HepG2 (cell line): ENCODE measurements around the gene DHRS12. TPM values are rescaled to one million over a fixed set of nuclear protein-coding genes. Genes with fewer than 3 reads are reported as not detected.

Experiments
- AKAP8 ChIP-seq: sonication (generic); formaldehyde crosslinking; IDR thresholded peaks from 2 replicates; pipeline ENCODE4 v1.5.1; 2020; ENCODE audit warnings: mild to moderate bottlenecking, missing genetic modification reagents
- CEBPG ChIP-seq: IDR thresholded peaks from 2 replicates; pipeline ENCODE4 v1.6.1; 2016
- GATA4 ChIP-seq: sonication (generic); IDR thresholded peaks from 2 replicates; pipeline ENCODE4 v1.6.1; 2016; ENCODE audit warnings: antibody characterized with exemption, low read depth, borderline replicate concordance
- KIAA2018 ChIP-seq: sonication (generic); formaldehyde crosslinking; IDR thresholded peaks from 2 replicates; pipeline ENCODE4 v1.5.0; 2020; ENCODE audit warnings: mild to moderate bottlenecking, missing genetic modification reagents, borderline replicate concordance
- MAF1 ChIP-seq: sonication (generic); formaldehyde crosslinking; IDR thresholded peaks from 2 replicates; pipeline ENCODE4 v1.5.0; 2020; ENCODE audit warnings: missing genetic modification reagents, borderline replicate concordance
- NFIB ChIP-seq: sonication (generic); formaldehyde crosslinking; IDR thresholded peaks from 2 replicates; pipeline ENCODE4 v1.9.0; 2021; ENCODE audit warnings: missing genetic modification reagents, mild to moderate bottlenecking, borderline replicate concordance
- REL ChIP-seq: sonication (generic); formaldehyde crosslinking; conservative IDR thresholded peaks from 2 replicates; pipeline ENCODE4 v1.8.0; 2022; ENCODE audit warnings: mild to moderate bottlenecking, missing genetic modification reagents, moderate library complexity
- YEATS4 ChIP-seq: sonication (generic); formaldehyde crosslinking; IDR thresholded peaks from 2 replicates; pipeline ENCODE4 v1.4.0; 2020; ENCODE audit warnings: missing genetic modification reagents, borderline replicate concordance
- ZBTB2 ChIP-seq: sonication (generic); formaldehyde crosslinking; IDR thresholded peaks from 2 replicates; pipeline ENCODE4 v1.8.0; 2022; ENCODE audit warnings: low read depth, missing genetic modification reagents
- ZNF232 ChIP-seq: sonication (generic); formaldehyde crosslinking; IDR thresholded peaks from 2 replicates; pipeline ENCODE4 v1.4.0; 2020; ENCODE audit warnings: missing genetic modification reagents, borderline replicate concordance
- ZNF260 ChIP-seq: sonication (generic); formaldehyde crosslinking; IDR thresholded peaks from 2 replicates; pipeline ENCODE4 v1.4.0; 2020; ENCODE audit warnings: missing genetic modification reagents, low read depth, mild to moderate bottlenecking, borderline replicate concordance
- ZNF460 ChIP-seq: sonication (generic); formaldehyde crosslinking; IDR thresholded peaks from 2 replicates; pipeline ENCODE4 v1.5.1; 2020; ENCODE audit warnings: missing genetic modification reagents, mild to moderate bottlenecking, borderline replicate concordance
- ZNF572 ChIP-seq: sonication (generic); formaldehyde crosslinking; IDR thresholded peaks from 2 replicates; pipeline ENCODE4 v1.5.1; 2020; ENCODE audit warnings: mild to moderate bottlenecking, missing genetic modification reagents
- ZNF580 ChIP-seq: IDR thresholded peaks from 2 replicates; pipeline ENCODE4 v1.6.1; 2016; ENCODE audit warnings: low read depth, borderline replicate concordance
- ZNF709 ChIP-seq: sonication (generic); formaldehyde crosslinking; IDR thresholded peaks from 2 replicates; pipeline ENCODE4 v1.5.0; 2020; ENCODE audit warnings: mild to moderate bottlenecking, missing genetic modification reagents
- polyA plus RNA-seq, 8 experiments: library from polyadenylated mRNA; depleted of rRNA in 3 of 8; stranded (reverse) in 7 of 8; unstranded in 1 of 8; fragments of >200 nt; fragmentation: Illumina TruSeq in 4 of 8; extraction: Trizol in 4 of 8; gene quantifications; 2 replicates each; pipeline versions ENCODE4 v1.2.1 to v1.2.3, GENCODE V29; 2011 to 2016; ENCODE audit warnings: low read depth in 4 of 8, missing spikeins in 1 of 8, mixed read lengths in 1 of 8; ENCODE audit not compliant: insufficient read depth in 1 of 8
- total RNA-seq, 5 experiments: library from RNA; depleted of rRNA; stranded (reverse); fragments of >200 nt; fragmentation: Illumina TruSeq; extraction: Trizol; gene quantifications; 2 replicates each; pipeline ENCODE4 v1.2.3, GENCODE V29; 2016; ENCODE audit warnings: low read depth in 1 of 5
- TF ChIP-seq, protein P1 (sequence below): sonication (generic); IDR thresholded peaks from 2 replicates; pipeline ENCODE4 v1.6.1; 2016; ENCODE audit warnings: low read depth, borderline replicate concordance

The DHRS12 gene
- total and polyA plus RNA-seq, 2 of the 13 experiments (the other 11 are each of a cell fraction or from before 2014, with no cell fraction given) = 7.2 to 8.4 TPM

DNA sequence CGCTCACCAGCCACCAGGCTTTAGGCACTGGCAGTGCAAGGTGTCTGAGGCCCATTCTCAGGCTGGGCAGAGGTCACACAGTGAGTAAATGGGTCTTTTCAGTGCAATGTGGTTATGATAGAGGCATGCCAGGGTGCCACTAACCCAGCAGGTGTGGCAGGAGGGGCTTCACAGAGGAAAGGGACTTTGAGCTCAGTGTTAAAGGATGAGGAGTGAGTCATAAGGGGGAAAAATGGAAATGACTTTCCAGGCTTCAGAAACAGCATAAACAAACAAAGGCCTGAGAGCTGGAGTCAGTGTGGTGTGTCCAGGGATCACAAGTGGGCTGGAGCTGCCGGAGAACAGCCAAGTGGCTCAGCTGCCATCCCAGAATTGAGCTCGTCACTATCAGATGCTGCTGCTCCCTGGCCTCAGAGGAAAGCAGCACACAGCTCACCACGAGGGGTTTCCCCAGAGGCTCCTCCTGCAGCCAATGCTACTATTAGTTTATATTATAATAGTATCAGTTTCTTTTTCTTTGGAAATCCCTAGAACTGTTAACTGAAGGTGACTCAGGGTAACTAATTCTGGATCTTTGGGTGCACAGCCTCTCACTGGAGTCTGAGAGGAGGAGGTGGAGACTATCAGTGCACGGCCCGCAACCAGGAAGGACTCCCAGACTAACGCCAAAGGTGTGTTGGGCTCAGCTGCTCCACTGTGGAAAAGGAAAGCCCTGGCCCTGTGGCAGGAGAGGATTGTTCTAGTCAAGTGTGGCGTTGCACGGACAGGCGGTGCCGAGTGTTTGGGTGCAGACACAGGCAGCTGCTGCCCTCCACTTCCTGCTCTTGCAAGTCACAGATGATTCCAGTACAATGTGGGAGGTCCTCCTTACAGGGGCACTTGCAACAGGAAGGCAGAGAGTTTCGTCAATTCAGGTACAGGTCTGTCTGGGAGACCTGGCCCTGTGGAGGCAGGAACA lies 39.5 kb downstream of the DHRS12 start (continued):
- no peak for TF ChIP-seq YEATS4 (CRISPR knock-in tag)
- no peak for TF ChIP-seq MAF1 (CRISPR knock-in tag)
- no peak for TF ChIP-seq NFIB
- no peak for TF ChIP-seq ZBTB2 (CRISPR knock-in tag)
- no peak for TF ChIP-seq ZNF709 (CRISPR knock-in tag)
- peak; percentile 33; the same call in 1 of the 2 replicates for TF ChIP-seq ZNF232 (CRISPR knock-in tag)
- no peak for TF ChIP-seq ZNF460 (CRISPR knock-in tag)
- no peak for TF ChIP-seq ZNF260 (CRISPR knock-in tag)
- no peak for TF ChIP-seq REL (CRISPR knock-in tag)
- TF ChIP-seq KIAA2018 = no peak
- TF ChIP-seq, protein P1, sequence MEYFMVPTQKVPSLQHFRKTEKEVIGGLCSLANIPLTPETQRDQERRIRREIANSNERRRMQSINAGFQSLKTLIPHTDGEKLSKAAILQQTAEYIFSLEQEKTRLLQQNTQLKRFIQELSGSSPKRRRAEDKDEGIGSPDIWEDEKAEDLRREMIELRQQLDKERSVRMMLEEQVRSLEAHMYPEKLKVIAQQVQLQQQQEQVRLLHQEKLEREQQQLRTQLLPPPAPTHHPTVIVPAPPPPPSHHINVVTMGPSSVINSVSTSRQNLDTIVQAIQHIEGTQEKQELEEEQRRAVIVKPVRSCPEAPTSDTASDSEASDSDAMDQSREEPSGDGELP = no peak; the same call in 1 of the 2 replicates
- no peak for TF ChIP-seq ZNF572 (CRISPR knock-in tag)
- no peak for TF ChIP-seq ZNF580
- no peak for TF ChIP-seq AKAP8 (CRISPR knock-in tag)
- no peak for TF ChIP-seq GATA4
- 0 out of 2 replicates have a peak, but pooled peaks have one; percentile 2 for TF ChIP-seq CEBPG (CRISPR knock-in tag)
